HG03108 (cell line): ENCODE data around the gene SERPINB6.
"Not testable (repeated sequence)": the region's sequence is repeated elsewhere in the genome, so short reads cannot be mapped to it uniquely, and the experiment has no call there.

Experiments used
- ATAC-seq: cut with Tn5 transposase; IDR thresholded peaks from one replicate; pipeline ENCODE4 v1.9.1; 2021; ENCODE audit warnings: moderate library complexity; ENCODE audit not compliant: unreplicated experiment

Gene SERPINB6

DNA sequence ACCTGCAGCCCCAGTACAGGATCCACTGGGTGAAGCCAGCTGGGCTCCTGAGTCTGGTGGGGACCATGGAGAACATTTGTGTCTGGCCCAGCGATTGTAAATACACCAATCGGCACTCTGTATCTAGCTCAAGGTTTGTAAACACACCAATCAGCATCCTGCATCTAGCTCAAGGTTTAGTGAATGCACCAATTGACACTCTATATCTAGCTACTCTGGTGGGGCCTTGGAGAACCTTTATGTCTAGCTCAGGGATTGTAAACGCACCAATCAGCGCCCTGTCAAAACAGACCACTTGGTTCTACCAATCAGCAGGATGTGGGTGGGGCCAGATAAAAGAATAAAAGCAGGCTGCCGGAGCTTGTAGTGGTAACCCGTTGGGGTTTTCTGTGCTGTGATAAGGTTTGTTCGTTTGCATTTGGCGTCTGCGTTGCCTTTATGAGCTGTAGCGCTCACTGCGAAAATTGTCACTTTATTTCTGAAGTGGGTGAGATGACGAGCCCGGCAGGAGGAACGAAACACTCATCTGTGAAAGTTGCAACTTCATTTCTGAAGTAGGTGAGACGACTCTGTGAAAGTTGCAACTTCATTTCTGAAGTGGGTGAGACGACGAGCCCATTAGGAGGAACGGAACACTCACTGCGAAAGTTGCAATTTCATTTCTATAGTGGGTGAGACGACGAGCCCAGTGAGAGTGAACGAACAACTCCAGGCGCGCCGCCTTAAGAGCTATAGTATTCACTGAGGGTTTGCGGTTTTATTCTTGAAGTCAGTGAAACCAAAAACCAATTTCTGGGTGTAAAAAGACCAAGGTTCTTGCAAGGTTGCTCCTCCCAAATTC, 31.1 kb downstream of the SERPINB6 start:
- ATAC-seq = peak; percentile 95

DNA sequence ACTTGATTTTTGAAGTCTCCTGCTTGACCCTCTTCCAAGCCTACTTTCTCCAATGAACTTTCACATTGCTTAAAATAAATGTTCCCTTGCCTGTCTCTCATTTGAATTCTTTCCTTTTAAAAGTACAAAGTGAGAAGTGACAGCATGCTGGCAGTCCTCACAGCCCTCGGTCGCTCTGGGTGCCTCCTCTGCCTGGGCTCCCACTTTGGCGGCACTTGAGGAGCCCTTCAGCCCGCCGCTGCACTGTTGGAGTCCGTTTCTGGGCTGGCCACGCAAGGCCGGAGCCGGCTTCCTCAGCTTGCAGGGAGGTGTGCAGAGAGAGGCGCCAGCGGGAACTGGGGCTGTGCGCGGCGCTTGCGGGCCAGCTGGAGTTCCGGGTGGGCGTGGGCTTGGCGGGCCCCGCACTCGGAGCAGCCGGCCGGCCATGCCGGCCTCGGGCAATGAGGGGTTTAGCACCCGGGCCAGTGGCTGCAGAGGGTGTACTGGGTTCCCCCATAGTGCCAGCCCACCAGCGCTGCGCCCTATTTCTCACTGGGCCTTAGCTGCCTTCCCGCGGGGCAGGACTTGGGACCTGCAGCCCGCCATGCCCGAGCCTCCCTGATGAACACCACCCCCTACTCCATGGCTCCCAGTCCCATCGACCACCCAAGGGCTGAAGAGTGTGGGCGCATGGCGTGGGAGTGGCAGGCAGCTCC, 31.9 kb downstream of the SERPINB6 start:
- ATAC-seq = no peak

DNA sequence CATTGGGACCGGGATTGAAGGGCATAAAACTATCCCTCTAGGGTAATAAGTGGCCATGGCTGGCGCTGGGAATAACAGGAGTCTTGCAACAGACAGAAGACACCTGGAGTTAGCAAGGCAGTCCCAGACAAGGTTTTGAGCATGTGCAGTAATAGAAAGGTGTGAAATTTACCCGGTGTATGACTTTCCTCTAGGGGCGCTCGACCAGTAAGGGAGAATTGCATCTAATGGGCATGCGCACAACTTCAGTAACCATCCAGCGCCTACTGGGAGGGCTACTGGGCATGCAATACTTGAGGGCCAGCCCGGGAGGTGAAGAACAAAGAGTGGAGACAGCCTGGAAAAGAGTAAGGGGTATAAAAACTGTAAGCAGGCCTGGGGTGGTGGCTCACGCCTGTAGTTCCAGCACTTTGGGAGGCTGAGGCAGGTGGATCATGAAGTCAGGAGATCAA, 32.7 kb downstream of the SERPINB6 start:
- no peak for ATAC-seq

DNA sequence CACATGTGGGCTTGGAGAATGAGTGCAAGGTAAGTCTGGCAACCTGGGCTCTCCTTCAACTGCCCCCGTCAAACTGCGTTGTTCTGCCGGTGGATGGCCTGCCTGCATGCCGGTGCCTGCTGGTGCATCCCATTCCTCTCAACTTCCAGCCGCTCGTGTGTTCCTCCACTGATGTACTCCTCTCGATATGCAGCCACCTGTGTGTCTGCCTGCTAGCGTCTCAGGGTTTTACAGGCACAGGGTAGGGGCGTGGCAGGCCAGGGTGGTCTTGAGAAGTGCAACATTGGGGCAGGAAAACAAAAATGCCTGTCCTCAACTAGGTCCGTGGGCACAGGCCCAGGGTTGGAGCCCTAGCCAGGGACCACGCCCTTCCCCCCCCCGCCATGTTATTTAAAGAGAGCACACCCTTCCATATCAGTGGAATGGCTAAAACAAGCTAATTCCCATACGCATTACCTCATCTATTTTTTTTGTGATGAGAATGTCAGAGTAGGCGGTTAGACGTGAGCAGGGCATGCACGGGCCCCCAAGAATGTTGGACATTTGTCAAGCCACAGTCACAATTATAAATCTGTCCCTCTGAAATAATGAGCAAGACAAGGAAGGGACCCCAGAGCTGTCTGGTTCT, 33.2 kb downstream of the SERPINB6 start:
- ATAC-seq = no peak

DNA sequence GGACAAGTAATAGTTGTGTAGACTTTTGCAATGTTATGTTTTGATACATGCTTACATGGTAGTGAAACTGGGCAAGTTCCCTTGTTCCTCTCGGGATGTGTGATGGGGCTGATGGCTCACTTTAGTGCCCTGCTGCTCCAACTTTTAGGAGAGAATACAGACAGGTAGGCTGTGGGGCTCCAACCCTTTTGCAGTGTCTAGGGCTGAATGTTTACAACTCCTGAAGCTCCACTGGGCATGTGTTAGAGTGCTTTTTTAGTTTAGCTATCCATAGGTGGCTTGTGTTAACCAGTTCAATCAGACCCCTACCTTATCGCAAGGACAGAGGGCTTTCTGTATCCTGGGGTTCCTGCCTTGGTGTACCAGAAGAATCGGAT, 33.8 kb downstream of the SERPINB6 start:
- ATAC-seq = no peak

DNA sequence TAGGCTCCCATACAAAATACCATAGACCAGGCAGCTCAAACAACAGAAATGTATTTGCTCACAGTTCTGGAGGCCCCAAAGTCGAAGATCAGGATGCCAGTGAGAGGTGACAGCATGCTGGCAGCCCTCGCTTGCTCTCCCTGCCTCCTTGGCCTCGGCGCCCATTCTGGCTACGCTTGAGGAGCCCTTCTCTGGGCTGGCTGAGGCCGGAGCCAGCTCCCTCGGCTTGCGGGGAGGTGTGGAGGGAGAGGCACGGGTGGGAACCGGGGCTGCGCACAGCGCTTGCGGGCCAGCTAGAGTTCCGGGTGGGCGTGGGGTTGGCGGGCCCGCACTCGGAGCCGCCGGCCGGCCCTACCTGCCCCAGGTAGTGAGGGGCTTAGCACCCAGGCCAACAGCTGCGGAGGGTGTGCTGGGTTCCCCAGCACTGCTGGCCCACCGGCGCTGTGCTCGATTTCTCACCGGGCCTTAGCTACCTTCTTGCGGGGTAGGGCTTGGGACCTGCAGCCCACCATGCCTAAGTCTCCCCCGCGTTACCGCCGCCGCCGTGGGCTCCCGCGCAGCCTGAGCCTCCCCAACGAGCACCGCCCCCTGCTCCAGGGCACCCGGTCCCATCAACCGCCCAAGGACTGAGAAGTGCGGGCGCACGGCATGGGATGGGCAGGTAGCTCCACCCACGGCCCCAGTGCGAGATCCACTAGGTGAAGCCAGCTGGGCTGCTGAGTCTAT, 35.6 kb downstream of the SERPINB6 start:
- no peak for ATAC-seq

DNA sequence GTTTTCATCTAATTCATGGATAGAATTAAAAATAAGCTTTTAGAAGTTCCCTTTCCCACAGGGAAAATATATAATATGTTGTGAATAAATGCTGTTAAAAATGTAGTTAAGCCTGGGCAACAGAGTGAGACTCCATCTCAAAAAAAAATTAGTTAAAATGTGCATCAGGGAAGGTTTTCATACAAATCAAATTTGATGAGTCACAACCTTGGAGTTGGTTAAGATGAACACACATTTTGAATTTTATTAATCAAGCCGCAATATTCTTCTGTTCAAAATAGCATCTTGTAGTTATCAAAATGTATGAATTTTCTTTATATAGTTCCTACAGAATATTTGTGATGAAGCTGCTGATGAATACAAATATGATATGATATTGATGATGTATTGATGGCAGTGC, 37.3 kb downstream of the SERPINB6 start:
- ATAC-seq = no peak

DNA sequence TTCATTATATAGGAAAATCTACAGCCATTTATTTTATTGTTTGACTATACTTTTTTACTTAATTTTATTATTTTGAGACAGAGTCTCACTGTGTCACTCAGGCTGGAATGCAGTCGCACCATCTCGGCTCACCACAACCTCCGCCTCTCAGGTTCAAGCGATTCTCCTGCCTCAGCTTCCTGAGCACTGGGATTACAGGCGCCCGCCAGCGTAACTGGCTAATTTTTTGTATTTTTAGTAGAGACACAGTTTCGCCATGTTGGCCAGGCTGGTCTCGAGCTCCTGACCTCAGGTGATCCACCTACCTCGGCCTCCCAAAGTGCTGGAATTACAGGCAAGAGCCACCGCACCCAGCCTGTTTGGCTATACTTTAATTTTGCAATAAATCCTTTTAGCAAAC, 38.5 kb downstream of the SERPINB6 start:
- not testable (repeated sequence) for ATAC-seq

DNA sequence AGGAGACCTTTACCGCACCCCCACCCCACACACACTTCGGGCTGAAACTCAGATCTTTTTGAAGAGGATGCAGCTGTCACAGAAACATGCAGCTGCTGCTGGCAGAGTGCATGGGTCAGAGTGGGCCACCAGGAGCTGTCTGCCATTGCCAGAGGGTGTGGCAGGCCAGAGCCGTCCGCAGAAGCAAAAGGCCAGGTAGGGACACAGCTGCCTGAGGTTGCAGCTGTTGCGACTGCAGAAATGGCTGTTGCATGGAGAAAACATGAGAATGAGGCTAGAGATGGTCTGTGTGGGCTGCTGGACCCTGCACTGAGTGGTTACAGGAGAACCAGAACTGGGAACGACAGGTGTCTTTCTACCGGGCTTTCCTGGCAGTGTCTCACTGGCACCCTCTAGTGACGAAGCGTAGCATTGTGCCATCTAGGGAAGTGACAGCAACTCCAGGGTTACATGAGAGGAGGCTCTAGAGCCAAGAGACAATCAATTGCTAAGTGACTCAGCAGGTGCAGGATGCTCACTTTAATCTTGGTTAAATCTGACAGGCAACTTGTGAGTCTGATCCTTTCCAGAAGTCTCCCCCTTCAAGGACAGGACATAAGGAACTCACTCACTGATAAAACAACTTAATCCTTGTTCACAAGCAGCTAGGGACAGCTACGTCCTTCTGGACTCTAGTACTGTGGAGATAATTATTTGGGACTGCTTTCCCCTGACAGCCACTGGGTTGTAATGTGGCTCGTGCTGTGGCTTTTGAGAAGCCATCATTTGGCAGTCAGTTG, 39.2 kb downstream of the SERPINB6 start:
- ATAC-seq = peak; percentile 69

DNA sequence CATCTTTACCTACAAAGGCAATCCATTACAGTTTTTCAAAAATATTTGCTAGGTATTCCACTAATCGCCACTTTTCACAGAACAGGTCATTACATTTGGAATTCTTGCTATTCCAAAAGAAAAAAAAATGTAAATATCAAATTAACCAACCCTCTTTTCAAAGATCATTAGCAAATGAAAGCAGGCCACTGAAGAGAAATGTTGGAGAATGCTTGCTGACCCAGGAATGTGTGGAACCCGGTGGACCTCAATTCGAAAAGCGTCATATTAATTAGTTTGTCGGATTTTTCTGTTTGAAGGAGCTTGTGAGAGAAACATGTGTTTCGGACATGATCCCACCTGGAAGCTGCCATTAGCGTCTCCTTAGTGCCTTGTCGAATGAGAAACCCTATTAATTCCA, 40.3 kb downstream of the SERPINB6 start:
- no peak for ATAC-seq

DNA sequence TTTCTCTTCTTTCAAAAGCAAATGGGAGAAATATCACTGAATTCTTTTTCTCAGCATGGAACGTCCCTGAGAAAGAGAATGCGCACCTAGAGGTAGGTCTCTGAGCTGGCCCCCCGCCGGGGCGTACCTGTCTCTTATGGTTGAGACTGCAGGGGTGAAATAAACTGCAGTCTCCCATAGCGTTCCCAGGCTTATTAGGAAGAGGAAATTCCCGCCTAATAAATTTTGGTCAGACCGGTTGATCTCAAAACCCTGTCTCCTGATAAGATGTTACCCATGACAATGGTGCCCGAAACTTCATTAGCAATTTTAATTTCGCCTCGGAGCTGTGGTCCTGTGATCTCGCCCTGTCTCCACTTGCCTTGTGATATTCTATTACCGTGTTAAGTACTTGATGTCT, 43.4 kb downstream of the SERPINB6 start:
- ATAC-seq = not testable (repeated sequence)

DNA sequence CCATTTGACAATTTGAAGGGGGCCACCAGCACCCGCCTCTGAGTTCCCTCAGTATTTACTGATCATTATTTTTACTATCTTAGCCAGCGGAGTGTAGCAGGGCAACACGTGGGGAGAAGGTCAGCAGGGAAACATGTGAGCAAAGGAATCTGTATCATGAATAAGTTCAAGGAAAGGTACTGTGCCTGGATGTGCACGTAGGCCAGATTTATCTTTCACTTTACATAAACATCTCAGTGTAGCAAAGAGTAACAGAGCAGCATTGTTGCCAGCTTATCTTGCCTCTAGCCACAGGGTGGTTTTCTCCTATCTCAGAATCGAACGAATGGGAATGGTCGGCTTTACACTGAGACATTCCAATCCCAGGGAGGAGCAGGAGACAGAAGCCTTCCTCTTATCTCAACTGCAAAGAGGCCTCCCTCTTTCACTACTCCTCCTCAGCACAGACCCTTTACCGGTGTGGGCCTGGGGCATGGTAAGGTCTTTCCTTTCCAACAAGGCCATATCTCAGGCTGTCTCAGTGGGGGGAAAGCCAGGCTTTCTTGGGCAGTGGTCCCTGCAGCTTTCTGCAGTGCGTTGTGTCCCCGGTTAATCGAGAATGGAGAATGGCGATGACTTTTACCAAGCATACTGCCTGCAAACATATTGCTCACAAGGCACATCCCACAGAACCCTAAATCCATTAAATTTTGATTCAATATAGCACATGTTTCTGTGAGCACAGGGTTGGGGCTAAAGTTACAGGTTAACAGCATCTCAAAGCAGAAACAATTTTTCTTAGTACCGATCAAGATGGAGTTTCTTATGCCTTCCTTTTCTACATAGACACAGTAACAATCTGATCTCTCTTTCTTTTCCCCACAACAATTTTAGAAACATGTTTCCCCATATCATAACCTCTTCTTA, 45.3 kb downstream of the SERPINB6 start:
- not testable (repeated sequence) for ATAC-seq

DNA sequence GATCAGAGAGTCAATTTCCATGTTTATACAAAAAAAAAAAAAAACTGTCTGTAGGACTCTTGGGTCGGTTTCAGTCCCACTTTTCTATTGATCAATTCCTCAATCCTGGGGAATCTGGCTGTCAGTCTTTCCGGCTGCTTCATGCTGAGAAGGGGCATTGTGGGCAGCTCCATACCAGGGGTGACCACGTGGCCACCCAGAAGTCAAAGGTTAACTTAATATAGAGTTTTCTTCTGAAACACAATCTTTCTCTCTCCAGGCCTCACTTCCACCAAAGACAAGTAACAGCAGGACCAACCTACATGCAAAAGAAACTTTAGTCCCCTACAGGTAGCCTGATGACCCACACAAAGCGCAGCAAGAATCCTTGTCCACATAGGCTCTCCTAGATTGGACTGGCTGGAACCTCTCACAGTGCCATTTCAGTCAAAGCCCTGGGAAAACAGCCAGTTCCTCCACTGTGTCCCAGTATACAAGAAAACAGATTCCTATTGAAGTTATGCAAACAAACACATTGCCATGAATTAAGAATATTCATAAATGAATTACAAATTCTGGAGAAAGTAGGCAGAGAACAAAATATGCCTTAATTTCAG, 49.7 kb downstream of the SERPINB6 start:
- ATAC-seq = no peak

DNA sequence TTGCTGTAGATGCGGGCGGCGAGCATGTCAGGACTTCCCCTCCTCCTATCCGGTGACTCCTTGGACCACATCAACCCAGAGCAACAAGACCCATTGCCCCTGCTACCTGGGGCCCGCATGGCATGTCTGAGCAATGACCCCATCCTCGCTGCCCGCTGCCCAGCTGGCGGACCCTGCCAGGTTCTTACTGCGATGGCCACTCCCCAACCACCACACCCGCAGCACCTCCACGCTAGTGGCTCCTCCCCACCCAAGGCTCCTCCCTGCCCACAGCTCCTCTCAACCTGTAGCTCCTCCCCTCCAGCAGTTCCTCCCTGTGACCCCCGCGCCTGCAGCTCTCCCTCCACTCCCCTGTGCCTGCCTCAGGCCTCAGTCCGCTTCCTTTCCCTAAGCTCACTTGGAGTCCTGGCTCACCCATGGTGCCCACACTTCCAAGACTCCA, 50.7 kb downstream of the SERPINB6 start:
- no peak for ATAC-seq

DNA sequence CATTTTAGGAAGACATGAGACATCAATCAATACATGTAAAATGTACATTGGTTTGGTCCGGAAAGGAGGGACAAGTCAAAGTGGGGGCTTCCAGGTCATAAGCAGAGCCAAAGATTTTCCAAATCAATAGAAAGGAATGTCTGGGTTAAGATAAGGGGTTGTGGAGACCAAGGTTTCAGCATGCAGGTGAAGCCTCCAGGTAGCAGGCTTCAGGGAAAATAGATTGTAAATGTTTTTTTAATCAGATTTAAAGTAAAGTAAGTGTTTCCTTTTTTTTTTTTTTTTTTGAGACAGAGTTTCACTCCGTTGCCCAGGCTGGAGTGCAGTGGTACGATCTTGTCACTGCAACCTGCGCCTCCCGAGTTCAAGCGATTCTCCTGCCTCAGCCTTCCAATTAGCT, 51.5 kb downstream of the SERPINB6 start:
- ATAC-seq = no peak

DNA sequence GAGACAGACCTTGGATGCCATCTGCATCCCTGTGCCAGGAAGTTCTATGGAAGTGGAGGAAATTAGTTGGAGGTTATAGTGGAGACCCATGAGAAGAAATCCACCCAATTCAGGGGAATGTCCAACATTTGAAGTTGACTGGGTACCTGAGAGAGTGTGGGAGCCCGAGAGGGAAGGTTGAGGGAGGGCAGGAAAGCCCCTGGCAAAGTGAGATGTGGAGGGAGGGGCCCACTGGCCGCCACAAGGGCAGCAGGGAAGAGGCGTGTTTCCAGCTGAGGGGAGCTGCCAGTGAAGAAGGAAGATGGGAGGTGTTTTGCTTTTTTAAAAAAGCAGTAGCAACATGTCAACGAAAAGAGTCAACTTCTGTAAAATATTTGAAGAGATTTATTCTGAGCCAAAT, 52.0 kb downstream of the SERPINB6 start:
- ATAC-seq = no peak

DNA sequence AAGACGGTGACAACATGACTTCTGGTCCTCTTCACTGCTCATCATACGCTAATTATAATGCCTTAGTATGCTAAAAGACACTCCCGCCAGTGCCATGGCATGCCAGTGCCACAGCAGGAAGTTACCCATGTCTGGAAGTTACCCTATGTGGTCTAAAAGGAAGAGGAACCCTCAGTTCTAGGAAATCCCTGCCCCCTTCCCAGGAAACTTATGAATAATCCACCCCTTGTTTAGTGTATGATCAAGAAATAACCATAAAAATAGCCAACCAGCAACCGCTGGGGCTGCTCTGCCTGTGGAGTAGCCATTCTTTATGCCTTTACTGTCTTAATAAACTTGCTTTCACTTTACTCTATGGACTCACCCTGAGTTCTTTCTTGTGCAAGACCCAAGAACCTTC, 52.4 kb downstream of the SERPINB6 start:
- ATAC-seq = no peak

DNA sequence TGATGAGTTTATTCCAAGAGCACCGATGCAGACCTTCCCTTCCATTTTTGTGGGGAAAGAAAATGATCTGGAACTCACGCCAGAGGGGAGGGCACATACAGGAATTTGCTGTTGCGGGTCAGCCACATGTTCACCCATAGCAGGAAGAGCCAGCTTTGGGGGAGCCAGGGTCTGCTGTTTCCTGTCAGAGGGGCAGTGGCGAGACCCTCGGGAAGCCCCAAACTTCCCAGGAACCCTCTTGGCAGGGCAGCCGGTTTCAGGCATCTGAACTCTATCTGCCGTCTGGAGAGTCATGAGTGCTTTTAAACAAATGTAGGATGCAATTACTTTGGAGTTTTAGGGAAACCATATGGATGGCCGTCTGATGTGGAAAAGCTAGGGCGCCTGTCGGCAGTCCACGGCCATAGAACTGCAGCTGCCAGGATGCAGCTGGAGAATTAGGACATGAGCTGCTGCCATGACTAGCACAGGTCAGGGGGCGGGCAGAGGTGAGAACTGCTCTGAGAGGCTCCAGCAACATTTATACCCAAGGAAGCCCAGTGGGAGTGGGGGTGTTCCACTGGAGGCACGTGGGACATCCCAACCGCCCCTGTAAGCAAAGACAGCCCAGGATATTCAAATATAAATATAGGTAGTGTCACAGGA, 53.4 kb downstream of the SERPINB6 start:
- no peak for ATAC-seq
